IMR-90 (cell line): ENCODE data around the gene SNX27. TPM values are rescaled to one million over a fixed set of nuclear protein-coding genes. Genes with fewer than 3 reads are reported as not detected.

Experiments used
- ATAC-seq: fragments of 200-7000 bp; cut with Tn5 transposase; 2 replicates; pipeline ENCODE4 v1.9.1; 2020; ENCODE audit warnings: low read depth, mild to moderate bottlenecking, moderate library complexity
- BruUV-seq: library from RNA; stranded (reverse); fragments of 400-500 nt; replicated peaks from 2 replicates; lab custom pipeline; 2021; lab: Mats Ljungman, UMichigan
- CTCF ChIA-PET: fragments of 300-600 bp; formaldehyde crosslinking; extraction: SDS; loops from one replicate; lab custom pipeline; 2021; ENCODE audit warnings: antibody characterized with exemption; lab: Yijun Ruan, JAX
- POLR2A ChIA-PET: fragments of 300-600 bp; sonication (Branson Sonifier 250); formaldehyde crosslinking; loops from one replicate; lab custom pipeline; 2022; ENCODE audit warnings: antibody characterized with exemption; ENCODE audit not compliant: unreplicated experiment; lab: Charles Lee
- DNase-seq: peaks from one replicate; pipeline ENCODE4 v3.0.0; 2013
- H2AFZ ChIP-seq: replicated peaks from 2 replicates; pipeline ENCODE3; 2013; ENCODE audit warnings: low read length, mild to moderate bottlenecking; ENCODE audit not compliant: poor library complexity
- H2AK5ac ChIP-seq: 2 replicates; pipeline ENCODE4 v1.6.1; 2013; ENCODE audit warnings: low read depth, low read length, inconsistent platforms
- H2AK9ac ChIP-seq: replicated peaks from 2 replicates; pipeline ENCODE3; 2013; ENCODE audit warnings: mild to moderate bottlenecking, low read depth, low read length, moderate library complexity; ENCODE audit not compliant: poor library complexity
- H2BK120ac ChIP-seq: 2 replicates; pipeline ENCODE4 v1.6.1; 2013; ENCODE audit warnings: low read depth, low read length, inconsistent platforms
- H2BK15ac ChIP-seq: 3 replicates; pipeline ENCODE4 v1.6.1; 2013; ENCODE audit warnings: low read depth, low read length, inconsistent platforms
- H2BK20ac ChIP-seq: 2 replicates; pipeline ENCODE4 v1.6.1; 2013; ENCODE audit warnings: low read depth, mild to moderate bottlenecking, inconsistent platforms, low read length, moderate library complexity
- H2BK5ac ChIP-seq: 2 replicates; pipeline ENCODE4 v1.6.1; 2013; ENCODE audit warnings: mild to moderate bottlenecking, low read depth, low read length, inconsistent platforms; ENCODE audit not compliant: poor library complexity, severe bottlenecking
- H3K14ac ChIP-seq: replicated peaks from 2 replicates; pipeline ENCODE4 v1.6.1; 2013; ENCODE audit warnings: low read depth, low read length, inconsistent platforms
- H3K18ac ChIP-seq: 2 replicates; pipeline ENCODE4 v1.6.1; 2013; ENCODE audit warnings: low read depth, low read length, control low read depth
- H3K23ac ChIP-seq: 2 replicates; pipeline ENCODE4 v1.6.1; 2013; ENCODE audit warnings: low read depth, low read length, inconsistent platforms
- H3K27ac ChIP-seq: 2 replicates; pipeline ENCODE4 v1.5.1; 2013; ENCODE audit warnings: mild to moderate bottlenecking, control low read depth, low read length; ENCODE audit not compliant: insufficient read depth
- H3K27me3 ChIP-seq: 2 replicates; pipeline ENCODE4 v1.6.1; 2013; ENCODE audit warnings: low read length; ENCODE audit not compliant: control insufficient read depth, insufficient read depth
- H3K36me3 ChIP-seq: 2 replicates; pipeline ENCODE4 v1.6.1; 2013; ENCODE audit warnings: low read length, mixed read lengths; ENCODE audit not compliant: control insufficient read depth, insufficient read depth
- H3K4ac ChIP-seq: 2 replicates; pipeline ENCODE4 v1.6.1; 2013; ENCODE audit warnings: low read depth, low read length, inconsistent platforms
- H3K4me1 ChIP-seq: 2 replicates; pipeline ENCODE4 v1.6.1; 2013; ENCODE audit warnings: low read length, mixed read lengths; ENCODE audit not compliant: control insufficient read depth, insufficient read depth
- H3K4me2 ChIP-seq: 2 replicates; pipeline ENCODE4 v1.6.1; 2013; ENCODE audit warnings: low read depth, mild to moderate bottlenecking, control low read depth, low read length, moderate library complexity
- H3K4me3 ChIP-seq: 2 replicates; pipeline ENCODE4 v1.5.1; 2013; ENCODE audit warnings: low read depth, mild to moderate bottlenecking, control low read depth, low read length, moderate library complexity; ENCODE audit not compliant: insufficient read depth
- H3K56ac ChIP-seq: 2 replicates; pipeline ENCODE4 v1.6.1; 2013; ENCODE audit warnings: low read length, inconsistent platforms; ENCODE audit not compliant: insufficient read depth; ENCODE audit errors: extremely low read depth
- H3K79me1 ChIP-seq, 2 experiments: 2 replicates each; pipeline ENCODE4 v1.6.1; 2013; ENCODE audit warnings: low read length in 2 of 2, inconsistent platforms in 1 of 2, low read depth in 1 of 2
- H3K9ac ChIP-seq: 2 replicates; pipeline ENCODE4 v1.6.1; 2013; ENCODE audit warnings: low read depth, low read length, control low read depth
- H3K9me1 ChIP-seq: 2 replicates; pipeline ENCODE4 v1.6.1; 2013; ENCODE audit warnings: low read length, inconsistent platforms; ENCODE audit not compliant: insufficient read depth
- H3K9me3 ChIP-seq: 2 replicates; pipeline ENCODE4 v1.6.1; 2013; ENCODE audit warnings: low read length; ENCODE audit not compliant: control insufficient read depth, insufficient read depth
- H4K20me1 ChIP-seq: 2 replicates; pipeline ENCODE4 v1.6.1; 2013; ENCODE audit warnings: low read length, inconsistent platforms; ENCODE audit not compliant: insufficient read depth
- H4K5ac ChIP-seq: 2 replicates; pipeline ENCODE4 v1.6.1; 2013; ENCODE audit warnings: mild to moderate bottlenecking, low read depth, low read length, control low read depth
- H4K8ac ChIP-seq, 2 experiments: 2 replicates each; pipeline ENCODE4 v1.6.1; 2013; ENCODE audit warnings: low read depth in 2 of 2, low read length in 2 of 2, control low read depth in 1 of 2, inconsistent platforms in 1 of 2
- H4K91ac ChIP-seq: 2 replicates; pipeline ENCODE4 v1.6.1; 2013; ENCODE audit warnings: low read depth, low read length, inconsistent platforms; ENCODE audit not compliant: insufficient read depth
- BHLHE40 ChIP-seq: fragments of 150-350 bp; IDR thresholded peaks from 2 replicates; pipeline ENCODE4 v1.6.1; 2016; ENCODE audit warnings: mild to moderate bottlenecking, low read depth, low read length
- ELK1 ChIP-seq: fragments of 150-350 bp; IDR thresholded peaks from 2 replicates; pipeline ENCODE4 v1.6.1; 2016; ENCODE audit warnings: low read depth, mild to moderate bottlenecking, low read length, moderate library complexity, borderline replicate concordance
- POLR2A ChIP-seq: IDR thresholded peaks from 2 replicates; pipeline ENCODE4 v1.6.1; 2012; ENCODE audit warnings: mild to moderate bottlenecking, low read depth, low read length
- USF2 ChIP-seq: fragments of 150-350 bp; IDR thresholded peaks from 2 replicates; pipeline ENCODE4 v1.6.1; 2017; ENCODE audit warnings: mild to moderate bottlenecking, antibody characterized with exemption, low read length, low read depth
- WGBS, 2 experiments: methylation state at CpG; one replicate each; pipeline versions ENCODE4 v1.1.5 to v1.1.7; 2013; ENCODE audit warnings: missing lambda C conversion rate in 2 of 2; ENCODE audit not compliant: insufficient read length in 1 of 2; ENCODE audit errors: extremely low coverage in 2 of 2; 5-methylcytosine and 5-hydroxymethylcytosine counted together
- dilution Hi-C: fragments of 300-500 bp; cut with HindIII; formaldehyde crosslinking; loops from one replicate; pipeline ENCODE4 v1.14.3; 2018; ENCODE audit warnings: low sequenced_read_pairs; ENCODE audit not compliant: unreplicated experiment
- in situ Hi-C: fragments of 300-500 bp; cut with MboI; formaldehyde crosslinking; loops from 3 replicates; pipeline ENCODE4 v1.14.3; 2019; ENCODE audit warnings: low sequenced_read_pairs, inconsistent platforms, mixed read lengths
- intact Hi-C: fragments of 100-400 bp; cut with micrococcal nuclease; formaldehyde crosslinking; loops from 2 replicates; pipeline ENCODE4 v1.10.0; 2022
- polyA plus RNA-seq, 3 experiments: library from polyadenylated mRNA; depleted of rRNA; stranded (reverse); fragments of >200 nt; gene quantifications; 2 replicates each; pipeline ENCODE4 v1.2.3, GENCODE V29; 2012; ENCODE audit warnings: low replicate concordance in 1 of 3
- total RNA-seq: library from RNA; depleted of rRNA; stranded (reverse); fragments of >200 nt; gene quantifications from 2 replicates; pipeline ENCODE4 v1.2.3, GENCODE V29; 2012

Gene SNX27
- total and polyA plus RNA-seq, 2 of the 4 experiments (the other 2 are of a cell fraction), result 12.3 to 25.6 TPM

- H3K27ac ChIP-seq, result no peak overlapping the region
- DNase-seq, result no peak
- H3K9me3 ChIP-seq, result no peaks in the 10 kb centered on the region
- H2BK120ac ChIP-seq, result no peak overlapping the region
- no peak overlapping the region for H2AFZ ChIP-seq
- in situ Hi-C loops (no loop called here), intact Hi-C loops (no loop called here), dilution Hi-C loops (no loop called here)
- no peak overlapping the region for H3K4ac ChIP-seq
- no peak overlapping the region for H3K56ac ChIP-seq
- H3K18ac ChIP-seq, result no peak overlapping the region
- H3K4me1 ChIP-seq, result no peaks in the 10 kb centered on the region; the same call in 1 of the 2 replicates
- WGBS, 2 experiments, result no CpG with 5 or more reads among the region's 1 CpG
- H4K20me1 ChIP-seq, result peaks cover 18% of the 10 kb centered on the region
- H2BK15ac ChIP-seq, result no peak overlapping the region
- no peaks in the 10 kb centered on the region for H3K27me3 ChIP-seq
- H2AK5ac ChIP-seq, result no peak overlapping the region
- H4K8ac ChIP-seq, result no peak overlapping the region
- no peak overlapping the region for H4K5ac ChIP-seq
- no peak for TF ChIP-seq BHLHE40
- TF ChIP-seq USF2, result no peak
- no peak for TF ChIP-seq ELK1
- no peak for TF ChIP-seq POLR2A
- no peak overlapping the region for H2AK9ac ChIP-seq
- POLR2A ChIA-PET, result no interaction called here
- H2BK5ac ChIP-seq, result no peak overlapping the region
- H2BK20ac ChIP-seq, result no peak overlapping the region
- CTCF ChIA-PET, result no interaction called here
- H3K9me1 ChIP-seq, result peaks cover 15% of the 10 kb centered on the region; the same call in 1 of the 2 replicates
- H3K14ac ChIP-seq, result no peak overlapping the region
- no peak overlapping the region for H4K91ac ChIP-seq
- H3K79me1 ChIP-seq, result peaks cover 16 to 40% of the 10 kb centered on the region in 2 experiments
- no peak overlapping the region for H3K4me3 ChIP-seq
- H3K36me3 ChIP-seq, result peaks cover 29% of the 10 kb centered on the region
- no peak overlapping the region for H3K4me2 ChIP-seq
- ATAC-seq, result no peak
- BruUV-seq, result no TSS peak
- no peak overlapping the region for H3K23ac ChIP-seq
- no peak overlapping the region for H3K9ac ChIP-seq
Measured at GRCh38 chr1:151562661-151563060, 49.2 kb upstream of the SNX27 start.
